HCT116 (cell line): Measurements from ENCODE around the gene OXER1. TPM values are rescaled to one million over a fixed set of nuclear protein-coding genes. Genes with fewer than 3 reads are reported as not detected.

Source experiments
- ATAC-seq: fragments of 200-7000 bp; cut with Tn5 transposase; 2 replicates; pipeline ENCODE4 v1.9.1; 2020; ENCODE audit warnings: mild to moderate bottlenecking, moderate library complexity
- BruUV-seq: library from RNA; stranded (reverse); fragments of 400-500 nt; replicated peaks from 2 replicates; lab custom pipeline; 2021; lab: Mats Ljungman, UMichigan
- CTCF ChIA-PET: fragments of 300-600 bp; sonication (Branson Sonifier 250); formaldehyde crosslinking; loops from one replicate; lab custom pipeline; 2021; ENCODE audit warnings: antibody characterized with exemption; lab: Charles Lee
- POLR2A ChIA-PET: fragments of 300-600, 350-600 bp; sonication (Branson Sonifier 250); formaldehyde crosslinking; loops from one replicate; lab custom pipeline; 2021; ENCODE audit warnings: antibody characterized with exemption; lab: Charles Lee
- RAD21 ChIA-PET, 2 experiments: fragments of 300-600 bp; sonication (Branson Sonifier 250); formaldehyde crosslinking; loops; one replicate each; lab custom pipeline; 2023; ENCODE audit warnings: low total read pairs in 2 of 2; ENCODE audit not compliant: uncharacterized antibody in 2 of 2, unreplicated experiment in 2 of 2, low non-redundant PET in 1 of 2; lab: Charles Lee
- DNase-seq: peaks from one replicate; pipeline ENCODE4 v3.0.0-alpha.2; 2010; ENCODE audit warnings: low read depth, low spot score
- H2AFZ ChIP-seq: fragments of 200-600 bp; shearing (Covaris generic), sonication (generic); 2 replicates; pipeline ENCODE4 v1.6.1; 2017; ENCODE audit warnings: low read depth, mixed run types, mixed read lengths, antibody characterized with exemption, low read length; ENCODE audit not compliant: poor library complexity, severe bottlenecking
- H3K27ac ChIP-seq: 2 replicates; pipeline ENCODE4 v1.5.1; 2012; ENCODE audit warnings: low read depth, low read length
- H3K27me3 ChIP-seq: fragments of 200-600 bp; sonication (generic); 2 replicates; pipeline ENCODE4 v1.6.1; 2016; ENCODE audit warnings: mixed run types, low read length, mixed read lengths; ENCODE audit not compliant: insufficient read depth
- H3K36me3 ChIP-seq, 2 experiments: fragments of 200-500 bp in 1 of 2; fragments of 200-600 bp in 1 of 2; sonication (Bioruptor generic) in 1 of 2; sonication (generic) in 1 of 2; 2 replicates each; pipeline versions ENCODE4 v1.5.1 to v1.6.1; 2014 to 2016; ENCODE audit warnings: low read length in 2 of 2, inconsistent platforms in 1 of 2, mixed read lengths in 1 of 2, mixed run types in 1 of 2; ENCODE audit not compliant: insufficient read depth in 2 of 2, control insufficient read depth in 1 of 2
- H3K4me1 ChIP-seq, 2 experiments: fragments of 200-600 bp in 1 of 2; sonication (generic) in 1 of 2; 2 replicates each; pipeline versions ENCODE4 v1.5.1 to v1.6.1; 2012 to 2017; ENCODE audit warnings: low read length in 2 of 2, inconsistent platforms in 1 of 2, mild to moderate bottlenecking in 1 of 2, mixed read lengths in 1 of 2, mixed run types in 1 of 2, moderate library complexity in 1 of 2; ENCODE audit not compliant: insufficient read depth in 2 of 2, control insufficient read depth in 1 of 2
- H3K4me2 ChIP-seq: fragments of 200-600 bp; sonication (generic); 2 replicates; pipeline ENCODE4 v1.6.1; 2017; ENCODE audit warnings: mixed run types, low read length, mixed read lengths
- H3K4me3 ChIP-seq, 2 experiments: fragments of 200-600 bp in 1 of 2; sonication (generic) in 1 of 2; replicated peaks in 1 of 2; 2 replicates each; pipeline ENCODE4 v1.5.1; 2011 to 2016; ENCODE audit warnings: low read length in 2 of 2, control low read depth in 1 of 2, low read depth in 1 of 2, mild to moderate bottlenecking in 1 of 2, mixed read lengths in 1 of 2, mixed run types in 1 of 2
- H3K79me2 ChIP-seq: fragments of 200-600 bp; sonication (generic); 2 replicates; pipeline ENCODE4 v1.6.1; 2017; ENCODE audit warnings: mild to moderate bottlenecking, mixed run types, low read length, moderate library complexity, mixed read lengths; ENCODE audit not compliant: insufficient read depth
- H3K9ac ChIP-seq: fragments of 200-600 bp; sonication (generic); 2 replicates; pipeline ENCODE4 v1.6.1; 2016; ENCODE audit warnings: low read length, mixed read lengths
- H3K9me2 ChIP-seq: fragments of 200-600 bp; sonication (generic), shearing (Covaris generic); 2 replicates; pipeline ENCODE4 v1.6.1; 2017; ENCODE audit warnings: mixed run types, mild to moderate bottlenecking, moderate library complexity; ENCODE audit not compliant: insufficient read depth
- H3K9me3 ChIP-seq, 2 experiments: fragments of 200-500 bp in 1 of 2; fragments of 200-600 bp in 1 of 2; sonication (Bioruptor generic) in 1 of 2; sonication (generic) in 1 of 2; 2 replicates each; pipeline ENCODE4 v1.6.1; 2014 to 2017; ENCODE audit warnings: low read length in 2 of 2, mixed read lengths in 2 of 2, inconsistent platforms in 1 of 2, low read depth in 1 of 2, mild to moderate bottlenecking in 1 of 2, mixed run types in 1 of 2, moderate library complexity in 1 of 2; ENCODE audit not compliant: control insufficient read depth in 1 of 2, insufficient read depth in 1 of 2
- H4K20me1 ChIP-seq: fragments of 200-600 bp; sonication (generic), shearing (Covaris generic); 2 replicates; pipeline ENCODE4 v1.6.1; 2017; ENCODE audit warnings: mixed run types, mild to moderate bottlenecking, moderate library complexity; ENCODE audit not compliant: insufficient read depth
- CEBPB ChIP-seq: IDR thresholded peaks from 2 replicates; pipeline ENCODE4 v1.6.1; 2012; ENCODE audit warnings: low read depth
- EZH2 ChIP-seq: fragments of 200-600 bp; sonication (generic); IDR thresholded peaks from 2 replicates; pipeline ENCODE4 v1.6.1; 2017; ENCODE audit warnings: antibody characterized with exemption, mixed run types
- FOSL1 ChIP-seq: IDR thresholded peaks from 2 replicates; pipeline ENCODE4 v1.6.1; 2012; ENCODE audit warnings: low read depth
- JUND ChIP-seq: IDR thresholded peaks from 2 replicates; pipeline ENCODE4 v1.6.1; 2012
- POLR2A ChIP-seq: IDR thresholded peaks from 2 replicates; pipeline ENCODE4 v1.7.0; 2011; ENCODE audit warnings: borderline replicate concordance; ENCODE audit not compliant: insufficient read depth, insufficient read length; ENCODE audit errors: extremely low read depth
- POLR2AphosphoS5 ChIP-seq: IDR thresholded peaks from 2 replicates; pipeline ENCODE4 v1.6.1; 2011; ENCODE audit warnings: mild to moderate bottlenecking, low read depth, low read length, moderate library complexity
- SP1 ChIP-seq: IDR thresholded peaks from 2 replicates; pipeline ENCODE4 v1.6.1; 2012; ENCODE audit warnings: low read depth
- TCF7L2 ChIP-seq: IDR thresholded peaks from 2 replicates; pipeline ENCODE4 v1.7.0; 2011; ENCODE audit warnings: borderline replicate concordance, inconsistent platforms; ENCODE audit not compliant: insufficient read depth, insufficient read length; ENCODE audit errors: extremely low read depth
- ZFX ChIP-seq: fragments of 450-650 bp; IDR thresholded peaks from 2 replicates; pipeline ENCODE4 v1.6.1; 2017
- intact Hi-C: fragments of 100-400 bp; cut with micrococcal nuclease; formaldehyde crosslinking; loops from 2 replicates; pipeline ENCODE4 v1.10.0; 2022
- total RNA-seq: library from RNA; stranded (reverse); gene quantifications from one replicate; pipeline ENCODE4 v1.2.1, GENCODE V29; 2021; ENCODE audit not compliant: unreplicated experiment
- TF ChIP-seq, protein P1 (sequence below), 3 experiments: fragments of 200-600 bp in 1 of 3; sonication (generic) in 1 of 3; IDR thresholded peaks in 2 of 3; conservative IDR thresholded peaks in 1 of 3; 2 replicates each; pipeline ENCODE4 v1.5.1; 2012 to 2017; ENCODE audit warnings: low read depth in 2 of 3, low read length in 2 of 3, antibody characterized with exemption in 1 of 3, borderline replicate concordance in 1 of 3, control low read depth in 1 of 3, mild to moderate bottlenecking in 1 of 3, mixed read lengths in 1 of 3, mixed run types in 1 of 3, moderate library complexity in 1 of 3; ENCODE audit not compliant: insufficient read depth in 1 of 3
- TF ChIP-seq, protein P2 (sequence below): IDR thresholded peaks from 2 replicates; pipeline ENCODE4 v1.6.1; 2012
- TF ChIP-seq, protein P3 (sequence below): IDR thresholded peaks from 2 replicates; pipeline ENCODE4 v1.6.1; 2012; ENCODE audit warnings: low read depth
- TF ChIP-seq, protein P4 (sequence below): IDR thresholded peaks from 2 replicates; pipeline ENCODE4 v1.6.1; 2011; ENCODE audit warnings: mild to moderate bottlenecking, low read length, moderate library complexity; ENCODE audit not compliant: insufficient replicate concordance; ENCODE audit errors: extremely low read depth
- TF ChIP-seq, protein P5 (sequence below): IDR thresholded peaks from 2 replicates; pipeline ENCODE4 v1.6.1; 2012

Gene OXER1
- total RNA-seq, 1 experiment from 2014 or later: not detected

DNA sequence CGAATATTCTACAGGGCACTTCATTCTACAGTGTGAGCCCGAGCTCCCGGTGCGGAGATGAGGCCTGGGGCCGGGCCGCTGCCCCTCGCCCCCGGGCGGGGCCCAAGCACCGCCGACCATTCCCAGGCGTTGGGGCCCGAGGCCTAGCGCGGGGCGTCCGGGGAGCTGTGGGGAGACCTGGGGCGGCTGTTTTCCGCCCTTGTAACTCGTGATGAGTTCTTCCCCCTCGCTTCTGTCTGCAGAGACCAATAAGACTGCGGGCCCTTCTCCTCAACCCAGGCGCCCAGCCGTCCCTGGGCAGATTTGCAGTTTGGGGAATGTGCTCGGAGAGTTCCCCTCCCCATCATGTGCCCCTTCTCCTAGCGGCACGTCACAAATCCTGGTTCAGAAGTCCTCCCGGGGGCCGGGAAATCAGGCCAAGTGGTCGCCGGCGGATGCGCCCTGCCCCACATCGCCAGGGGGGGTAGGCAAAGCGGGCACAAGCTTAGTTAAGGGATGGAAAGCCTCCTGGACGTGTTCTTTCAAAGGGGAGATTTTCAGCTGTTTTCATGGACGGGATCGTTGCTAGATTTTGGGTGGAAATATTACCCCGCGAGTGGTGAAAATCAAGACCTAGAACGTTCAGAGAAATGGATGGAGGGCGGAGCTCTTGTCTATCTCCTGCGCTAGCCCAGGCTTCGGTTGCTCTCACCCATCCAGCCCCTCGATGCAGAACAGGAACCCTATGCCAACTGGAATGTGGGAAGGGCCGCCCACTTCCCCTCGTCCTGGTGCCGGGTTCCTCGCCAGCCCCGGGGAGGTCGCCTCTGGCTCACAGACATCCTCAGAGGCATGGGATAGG lies 47.3 kb upstream of the OXER1 start (continued):
- no peak for TF ChIP-seq SP1
- no peak for TF ChIP-seq TCF7L2
- TF ChIP-seq FOSL1: no peak
- no peak for TF ChIP-seq POLR2A
- TF ChIP-seq, protein P1, sequence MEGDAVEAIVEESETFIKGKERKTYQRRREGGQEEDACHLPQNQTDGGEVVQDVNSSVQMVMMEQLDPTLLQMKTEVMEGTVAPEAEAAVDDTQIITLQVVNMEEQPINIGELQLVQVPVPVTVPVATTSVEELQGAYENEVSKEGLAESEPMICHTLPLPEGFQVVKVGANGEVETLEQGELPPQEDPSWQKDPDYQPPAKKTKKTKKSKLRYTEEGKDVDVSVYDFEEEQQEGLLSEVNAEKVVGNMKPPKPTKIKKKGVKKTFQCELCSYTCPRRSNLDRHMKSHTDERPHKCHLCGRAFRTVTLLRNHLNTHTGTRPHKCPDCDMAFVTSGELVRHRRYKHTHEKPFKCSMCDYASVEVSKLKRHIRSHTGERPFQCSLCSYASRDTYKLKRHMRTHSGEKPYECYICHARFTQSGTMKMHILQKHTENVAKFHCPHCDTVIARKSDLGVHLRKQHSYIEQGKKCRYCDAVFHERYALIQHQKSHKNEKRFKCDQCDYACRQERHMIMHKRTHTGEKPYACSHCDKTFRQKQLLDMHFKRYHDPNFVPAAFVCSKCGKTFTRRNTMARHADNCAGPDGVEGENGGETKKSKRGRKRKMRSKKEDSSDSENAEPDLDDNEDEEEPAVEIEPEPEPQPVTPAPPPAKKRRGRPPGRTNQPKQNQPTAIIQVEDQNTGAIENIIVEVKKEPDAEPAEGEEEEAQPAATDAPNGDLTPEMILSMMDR (IDR thresholded peaks at IDR 0.05 in 2 of 3, conservative IDR thresholded peaks at IDR 0.05 in 1 of 3; ENCODE audit: borderline replicate concordance in 1 of 3, insufficient read depth in 1 of 3, low read depth in 2 of 3, low read length in 2 of 3): no peak

DNA sequence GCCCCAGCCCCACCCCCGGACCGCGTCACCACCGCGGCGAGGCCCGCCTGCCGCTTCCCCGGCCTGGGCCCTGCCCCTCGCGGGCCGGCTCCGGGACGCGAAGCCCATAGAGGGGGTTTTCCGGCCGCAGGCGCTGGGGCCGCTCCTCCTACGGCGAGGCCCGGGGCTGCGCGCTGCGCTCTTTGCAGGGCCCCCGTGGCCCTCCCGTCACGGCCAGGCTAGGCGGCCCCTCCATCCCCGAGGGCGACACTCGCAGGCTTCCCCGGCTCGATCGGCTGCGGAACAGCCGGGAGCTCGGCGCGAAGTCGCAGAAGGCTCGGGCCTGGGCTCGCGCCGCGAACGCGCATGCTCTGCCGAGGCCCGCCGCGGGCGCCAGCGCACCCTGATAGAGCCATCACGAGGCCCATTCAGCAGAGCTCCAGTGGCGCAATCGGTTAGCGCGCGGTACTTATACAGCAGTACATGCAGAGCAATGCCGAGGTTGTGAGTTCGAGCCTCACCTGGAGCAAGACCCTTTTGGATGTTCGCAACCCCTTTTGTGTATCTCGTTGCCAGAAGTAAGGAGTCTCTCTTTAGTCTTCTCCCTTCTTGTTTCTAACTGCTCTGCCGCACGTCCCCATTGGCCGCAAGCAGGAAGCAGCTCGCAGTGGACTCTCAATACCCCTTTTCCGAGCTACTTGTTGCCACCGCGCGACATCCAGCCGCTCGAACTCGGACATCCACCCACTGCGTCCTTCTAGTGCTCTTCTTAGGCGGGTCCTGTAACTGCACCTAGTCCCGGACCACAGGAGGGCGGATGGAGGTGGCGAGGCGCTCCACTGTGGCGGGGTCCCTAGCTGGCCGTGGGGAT lies 46.4 kb upstream of the OXER1 start:
- RAD21 ChIA-PET: no interaction called here
- intact Hi-C loops: no loop called here
- Histone ChIP-seq H3K27me3 (no peaks in the 10 kb centered on the region), H3K9ac (peak overlapping the region; percentile 77), H3K27ac (peak overlapping the region; percentile 97), H3K4me1 (peaks cover 7 to 20% of the 10 kb centered on the region in 2 experiments), H3K9me3 (no peaks in the 10 kb centered on the region), H3K9me2 (no peaks in the 10 kb centered on the region), H3K4me2 (peak overlapping the region; percentile 82), H3K79me2 (no peaks in the 10 kb centered on the region), H3K4me3 (peak overlapping the region; percentile 39 to 60), H3K36me3 (no peaks in the 10 kb centered on the region), H2AFZ (no peak overlapping the region), H4K20me1 (no peaks in the 10 kb centered on the region)
- BruUV-seq: TSS peak; percentile 56
- peak; percentile 86 for DNase-seq
- POLR2A ChIA-PET: interaction anchor here (0.6 to 1.1 kb wide), 3 partner anchors 10 to 416 kb away, joined by 3 read pairs; partner anchors contain the start of gene ZFP36L2
- CTCF ChIA-PET: interaction anchor here (1.0 to 2.0 kb wide), 3 partner anchors 18 to 674 kb away, joined by 3 to 5 read pairs (median 3); no protein-coding TSS in a partner anchor
- peak; percentile 91 for ATAC-seq
- TF ChIP-seq JUND (no peak), ZFX (peak; percentile 99), CEBPB (peak; percentile 94), POLR2AphosphoS5 (peak; percentile 75), EZH2 (no peak)
- TF ChIP-seq, protein P2, sequence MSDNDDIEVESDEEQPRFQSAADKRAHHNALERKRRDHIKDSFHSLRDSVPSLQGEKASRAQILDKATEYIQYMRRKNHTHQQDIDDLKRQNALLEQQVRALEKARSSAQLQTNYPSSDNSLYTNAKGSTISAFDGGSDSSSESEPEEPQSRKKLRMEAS: peak; percentile 87
- TF ChIP-seq, protein P3, sequence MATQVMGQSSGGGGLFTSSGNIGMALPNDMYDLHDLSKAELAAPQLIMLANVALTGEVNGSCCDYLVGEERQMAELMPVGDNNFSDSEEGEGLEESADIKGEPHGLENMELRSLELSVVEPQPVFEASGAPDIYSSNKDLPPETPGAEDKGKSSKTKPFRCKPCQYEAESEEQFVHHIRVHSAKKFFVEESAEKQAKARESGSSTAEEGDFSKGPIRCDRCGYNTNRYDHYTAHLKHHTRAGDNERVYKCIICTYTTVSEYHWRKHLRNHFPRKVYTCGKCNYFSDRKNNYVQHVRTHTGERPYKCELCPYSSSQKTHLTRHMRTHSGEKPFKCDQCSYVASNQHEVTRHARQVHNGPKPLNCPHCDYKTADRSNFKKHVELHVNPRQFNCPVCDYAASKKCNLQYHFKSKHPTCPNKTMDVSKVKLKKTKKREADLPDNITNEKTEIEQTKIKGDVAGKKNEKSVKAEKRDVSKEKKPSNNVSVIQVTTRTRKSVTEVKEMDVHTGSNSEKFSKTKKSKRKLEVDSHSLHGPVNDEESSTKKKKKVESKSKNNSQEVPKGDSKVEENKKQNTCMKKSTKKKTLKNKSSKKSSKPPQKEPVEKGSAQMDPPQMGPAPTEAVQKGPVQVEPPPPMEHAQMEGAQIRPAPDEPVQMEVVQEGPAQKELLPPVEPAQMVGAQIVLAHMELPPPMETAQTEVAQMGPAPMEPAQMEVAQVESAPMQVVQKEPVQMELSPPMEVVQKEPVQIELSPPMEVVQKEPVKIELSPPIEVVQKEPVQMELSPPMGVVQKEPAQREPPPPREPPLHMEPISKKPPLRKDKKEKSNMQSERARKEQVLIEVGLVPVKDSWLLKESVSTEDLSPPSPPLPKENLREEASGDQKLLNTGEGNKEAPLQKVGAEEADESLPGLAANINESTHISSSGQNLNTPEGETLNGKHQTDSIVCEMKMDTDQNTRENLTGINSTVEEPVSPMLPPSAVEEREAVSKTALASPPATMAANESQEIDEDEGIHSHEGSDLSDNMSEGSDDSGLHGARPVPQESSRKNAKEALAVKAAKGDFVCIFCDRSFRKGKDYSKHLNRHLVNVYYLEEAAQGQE: no peak
- TF ChIP-seq, protein P4, sequence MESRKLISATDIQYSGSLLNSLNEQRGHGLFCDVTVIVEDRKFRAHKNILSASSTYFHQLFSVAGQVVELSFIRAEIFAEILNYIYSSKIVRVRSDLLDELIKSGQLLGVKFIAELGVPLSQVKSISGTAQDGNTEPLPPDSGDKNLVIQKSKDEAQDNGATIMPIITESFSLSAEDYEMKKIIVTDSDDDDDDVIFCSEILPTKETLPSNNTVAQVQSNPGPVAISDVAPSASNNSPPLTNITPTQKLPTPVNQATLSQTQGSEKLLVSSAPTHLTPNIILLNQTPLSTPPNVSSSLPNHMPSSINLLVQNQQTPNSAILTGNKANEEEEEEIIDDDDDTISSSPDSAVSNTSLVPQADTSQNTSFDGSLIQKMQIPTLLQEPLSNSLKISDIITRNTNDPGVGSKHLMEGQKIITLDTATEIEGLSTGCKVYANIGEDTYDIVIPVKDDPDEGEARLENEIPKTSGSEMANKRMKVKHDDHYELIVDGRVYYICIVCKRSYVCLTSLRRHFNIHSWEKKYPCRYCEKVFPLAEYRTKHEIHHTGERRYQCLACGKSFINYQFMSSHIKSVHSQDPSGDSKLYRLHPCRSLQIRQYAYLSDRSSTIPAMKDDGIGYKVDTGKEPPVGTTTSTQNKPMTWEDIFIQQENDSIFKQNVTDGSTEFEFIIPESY: peak; percentile 70
- TF ChIP-seq, protein P5, sequence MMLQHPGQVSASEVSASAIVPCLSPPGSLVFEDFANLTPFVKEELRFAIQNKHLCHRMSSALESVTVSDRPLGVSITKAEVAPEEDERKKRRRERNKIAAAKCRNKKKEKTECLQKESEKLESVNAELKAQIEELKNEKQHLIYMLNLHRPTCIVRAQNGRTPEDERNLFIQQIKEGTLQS: peak; percentile 100
